ENCODE results near the gene L3MBTL2.
"Not testable (repeated sequence)": the region's sequence is repeated elsewhere in the genome, so short reads cannot be mapped to it uniquely, and the experiment has no call there.

Gene L3MBTL2

DNA sequence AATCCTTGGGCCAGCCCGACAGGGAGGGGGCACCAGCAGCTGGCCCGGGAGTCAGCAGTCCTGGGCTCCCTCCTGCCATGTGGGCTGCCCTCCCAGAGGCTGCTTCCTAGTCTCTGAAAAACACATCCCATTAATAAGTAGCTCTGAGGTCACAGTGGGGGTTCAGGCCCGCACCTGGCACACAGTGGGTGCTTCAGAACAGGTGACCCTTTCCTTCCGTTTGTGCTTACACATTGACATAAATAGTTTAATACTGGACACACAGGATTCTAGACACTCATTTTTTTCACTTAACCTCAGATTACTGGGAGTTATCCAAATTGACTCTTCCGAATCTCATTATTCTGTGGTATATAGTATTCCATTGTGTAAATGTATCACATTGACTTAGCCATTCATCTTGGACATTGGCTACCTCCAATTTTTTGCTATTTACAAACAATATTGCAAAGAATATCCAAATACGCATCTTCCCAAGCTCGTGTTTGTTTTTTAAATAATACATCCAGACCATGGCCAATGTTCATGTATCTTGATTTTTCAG is 36.1 kb downstream of the L3MBTL2 start:
- no peak for DNase-seq (ENCODE audit: low spot score)

- no peak for DNase-seq (ENCODE audit: low spot score)
Observed at GRCh38 chr22:41242396-41243117, 37.4 kb downstream of the L3MBTL2 start.

GRCh38 chr22:41243361-41243760 is 38.2 kb downstream of the L3MBTL2 start:
- no peak for DNase-seq (ENCODE audit: low spot score)

DNA sequence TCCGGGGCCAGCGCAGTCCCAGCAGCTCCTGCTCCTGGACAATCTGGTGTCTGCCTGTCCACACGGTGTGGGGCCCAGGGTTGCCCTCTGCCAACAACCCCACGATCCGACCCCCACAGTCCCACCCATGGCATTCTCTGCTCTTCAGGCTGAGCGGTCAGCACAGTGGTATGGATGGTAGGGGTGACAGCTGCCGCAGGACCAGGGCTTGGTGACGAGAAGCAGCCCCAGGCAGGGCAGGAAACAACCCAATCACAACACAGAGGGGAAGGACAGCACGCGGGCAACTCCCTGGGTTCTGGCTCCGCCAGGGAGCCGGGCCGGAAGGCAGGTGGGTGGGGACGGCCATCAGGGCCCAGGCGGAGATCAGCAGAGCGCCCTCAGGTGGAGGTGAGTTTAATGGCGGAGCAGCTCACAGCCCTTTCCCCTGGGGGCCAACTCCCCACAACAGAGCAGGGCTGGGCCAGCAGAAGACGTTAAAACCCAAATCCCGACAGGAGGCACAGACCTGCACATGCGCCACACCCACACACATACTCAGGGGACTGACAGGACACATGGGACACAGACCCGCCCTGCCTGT is 40.9 kb downstream of the L3MBTL2 start:
- no peak for DNase-seq (ENCODE audit: low spot score)

GRCh38 chr22:41247703-41248102 is 42.6 kb downstream of the L3MBTL2 start:
- DNase-seq (ENCODE audit: low spot score), result no peak

- DNase-seq (ENCODE audit: low spot score), result no peak
Observed at GRCh38 chr22:41248314-41248713, 43.2 kb downstream of the L3MBTL2 start.

- DNase-seq (ENCODE audit: low spot score), result no peak
Observed at GRCh38 chr22:41248758-41249157, 43.6 kb downstream of the L3MBTL2 start.

- DNase-seq (ENCODE audit: low spot score), result no peak
Observed at GRCh38 chr22:41249442-41249841, 44.3 kb downstream of the L3MBTL2 start.

DNA sequence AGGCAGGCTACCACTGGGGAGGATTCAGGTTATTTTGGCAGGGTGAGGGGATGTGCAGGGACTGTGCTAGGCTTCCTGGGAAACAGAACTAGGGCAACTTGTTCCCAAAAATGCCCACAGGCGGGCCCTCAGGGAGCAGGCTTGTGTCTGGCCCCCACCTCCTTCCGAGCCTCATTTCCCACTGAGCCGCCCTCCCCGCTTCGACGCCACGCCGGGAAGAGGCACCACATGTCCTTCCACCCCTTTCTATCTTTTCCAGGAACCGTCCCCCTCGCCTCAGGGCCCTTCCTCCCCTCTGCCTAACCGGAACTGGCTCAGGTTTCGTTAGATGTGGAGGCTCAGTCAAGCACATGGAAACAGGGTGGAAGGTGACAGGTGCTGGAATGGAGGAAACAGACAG is 45.0 kb downstream of the L3MBTL2 start:
- no peak for DNase-seq (ENCODE audit: low spot score)

GRCh38 chr22:41252365-41252764 is 47.3 kb downstream of the L3MBTL2 start:
- DNase-seq (ENCODE audit: low spot score), result no peak

- DNase-seq (ENCODE audit: low spot score), result no peak
Observed at GRCh38 chr22:41254230-41254629, 49.1 kb downstream of the L3MBTL2 start.

DNA sequence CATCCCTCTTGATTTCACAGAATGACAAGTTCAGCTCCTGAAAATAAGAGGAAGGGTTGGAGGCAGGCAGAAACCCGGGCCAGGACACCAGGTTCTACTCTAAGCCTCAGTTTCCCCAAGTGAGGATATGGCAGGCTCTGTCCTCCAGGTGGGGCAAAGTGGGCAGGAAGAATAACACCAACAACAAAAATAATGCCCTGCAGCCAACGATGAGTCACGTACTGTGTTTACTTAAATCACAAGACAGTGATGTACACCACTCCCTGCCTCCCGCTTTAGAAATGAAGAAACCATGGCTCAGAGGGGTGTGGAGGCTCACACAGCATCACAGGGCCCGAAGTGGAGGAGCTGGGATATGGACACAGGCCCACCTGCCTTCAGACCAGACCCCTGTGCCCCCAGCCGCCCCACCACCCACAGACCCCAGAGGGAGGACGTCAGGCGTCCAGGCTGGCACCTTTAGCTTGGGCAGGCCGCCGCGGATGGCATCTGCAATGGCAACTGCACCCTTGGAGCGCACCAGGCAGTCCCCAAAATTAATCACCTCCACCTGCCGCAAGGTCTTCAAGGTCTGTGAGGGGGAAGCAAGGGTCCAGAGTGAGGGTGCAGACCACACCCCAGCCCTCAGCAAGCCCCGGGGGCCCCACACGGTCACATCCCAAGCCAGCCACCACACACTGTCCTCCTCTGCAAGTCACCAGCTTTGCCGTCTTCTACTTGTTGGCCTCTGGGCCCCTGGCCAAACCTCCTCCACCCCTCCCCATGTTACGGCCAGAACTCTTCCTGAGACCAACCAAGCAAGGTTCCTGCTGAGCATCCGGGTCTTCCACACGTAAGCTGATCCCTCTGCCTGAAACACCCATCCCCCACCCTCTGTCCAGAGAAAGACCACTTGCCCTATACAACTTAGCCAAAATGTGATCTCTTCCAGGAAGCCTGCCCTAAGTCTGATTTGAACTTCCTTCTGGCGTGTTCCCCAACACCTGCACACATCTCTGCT is 51.4 kb downstream of the L3MBTL2 start:
- no peak for DNase-seq (ENCODE audit: low spot score)

DNA sequence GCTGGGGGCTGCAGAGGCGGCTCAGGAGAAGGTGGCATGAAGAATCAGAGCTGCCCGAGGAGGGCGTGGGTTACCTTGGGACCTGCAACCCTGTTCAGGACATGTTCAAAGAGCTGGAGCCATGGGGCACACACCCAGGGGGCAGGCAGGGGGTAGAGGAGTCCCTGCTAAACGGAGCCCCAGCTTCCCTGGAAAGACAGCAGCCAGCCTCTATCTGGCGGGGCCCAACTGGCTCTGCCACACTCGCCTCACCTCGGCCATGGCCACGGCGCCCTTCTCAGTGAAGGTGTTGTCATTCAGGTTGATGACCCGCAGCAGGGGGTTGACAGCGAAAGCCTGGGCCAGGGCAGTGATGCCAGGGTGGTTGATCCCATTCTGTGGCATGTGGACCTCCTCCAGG is 52.6 kb downstream of the L3MBTL2 start:
- DNase-seq (ENCODE audit: low spot score), result no peak

- not testable (repeated sequence) for DNase-seq (ENCODE audit: low spot score)
Observed at GRCh38 chr22:41259756-41260155, 54.6 kb downstream of the L3MBTL2 start.

DNA sequence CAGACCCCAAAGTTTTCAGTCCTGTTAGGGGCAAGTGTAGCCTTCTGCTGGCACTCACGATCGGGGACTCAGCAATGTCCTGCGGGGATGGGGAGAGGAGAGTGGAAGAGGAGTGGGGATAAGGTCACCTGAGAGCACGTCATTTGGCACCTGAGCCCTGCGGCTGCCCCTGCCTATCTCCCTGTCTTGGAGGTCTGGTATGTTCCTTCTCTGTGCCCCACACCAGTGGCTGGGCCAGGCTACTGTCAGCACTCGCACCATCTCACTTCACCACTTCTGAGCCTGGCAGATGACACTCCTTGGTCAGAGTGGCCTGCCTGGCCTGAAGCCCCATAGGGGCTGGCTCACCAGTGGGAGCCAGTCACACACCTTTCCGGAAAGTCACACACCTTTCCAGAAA is 55.8 kb downstream of the L3MBTL2 start:
- no peak for DNase-seq (ENCODE audit: low spot score)

DNA sequence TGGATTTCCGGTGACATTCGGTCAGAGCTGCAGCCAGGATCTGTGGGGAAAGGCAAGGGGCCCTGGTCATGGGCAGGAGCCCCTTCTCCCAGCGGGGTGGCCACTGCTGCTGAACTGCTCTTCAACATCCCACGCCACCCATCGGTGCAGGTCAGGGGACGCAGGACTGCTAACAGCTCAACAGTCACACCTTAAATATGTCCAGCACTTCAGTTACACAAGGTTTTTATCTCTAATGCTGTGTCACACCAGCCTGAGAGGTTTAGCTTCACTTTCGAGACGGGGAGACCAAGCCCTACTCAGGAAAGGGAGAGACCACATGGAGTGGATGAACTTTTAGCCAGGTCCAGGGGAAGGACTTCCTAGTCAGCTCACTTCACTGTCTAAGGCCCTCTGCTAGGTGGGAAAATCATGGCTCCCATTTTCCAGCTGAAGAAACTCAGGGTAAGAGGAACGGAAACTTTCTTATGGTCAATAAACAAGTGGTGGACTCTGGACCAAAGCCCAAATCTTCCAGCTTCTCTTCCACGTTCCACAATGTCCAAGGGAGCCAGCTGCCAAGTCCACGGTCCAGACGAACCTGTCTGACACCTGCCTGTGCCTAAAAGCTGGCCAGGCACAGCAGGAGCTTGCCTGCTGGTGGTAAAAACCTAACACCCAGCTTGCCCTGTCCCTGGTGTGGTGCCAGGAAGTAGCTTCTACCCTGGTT is 56.6 kb downstream of the L3MBTL2 start:
- DNase-seq (ENCODE audit: low spot score), result no peak

DNA sequence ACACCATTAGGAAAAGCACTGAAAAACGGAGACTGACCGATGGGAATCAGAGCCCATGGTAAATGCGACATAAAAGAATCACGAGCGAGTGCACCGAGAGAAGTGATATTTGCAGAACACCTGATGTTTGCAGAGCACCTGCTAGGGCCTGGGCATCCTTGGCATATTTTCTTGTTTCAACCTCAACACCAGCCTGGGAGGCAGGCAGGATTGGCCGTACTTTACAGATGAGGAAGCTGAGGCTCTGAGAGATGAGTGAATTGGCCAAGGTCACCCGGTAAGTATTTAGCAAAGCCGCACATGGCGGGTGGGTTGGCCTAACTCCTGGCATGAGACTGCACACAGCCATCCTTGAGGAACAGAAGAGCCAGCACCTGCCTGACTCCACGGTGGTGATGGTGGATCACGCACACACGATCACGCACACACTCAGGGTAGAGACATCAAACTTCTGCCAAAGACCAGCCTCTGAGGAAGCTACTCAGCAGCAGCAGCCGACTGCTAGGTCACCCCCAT is 57.2 kb downstream of the L3MBTL2 start:
- no peak for DNase-seq (ENCODE audit: low spot score)

DNA sequence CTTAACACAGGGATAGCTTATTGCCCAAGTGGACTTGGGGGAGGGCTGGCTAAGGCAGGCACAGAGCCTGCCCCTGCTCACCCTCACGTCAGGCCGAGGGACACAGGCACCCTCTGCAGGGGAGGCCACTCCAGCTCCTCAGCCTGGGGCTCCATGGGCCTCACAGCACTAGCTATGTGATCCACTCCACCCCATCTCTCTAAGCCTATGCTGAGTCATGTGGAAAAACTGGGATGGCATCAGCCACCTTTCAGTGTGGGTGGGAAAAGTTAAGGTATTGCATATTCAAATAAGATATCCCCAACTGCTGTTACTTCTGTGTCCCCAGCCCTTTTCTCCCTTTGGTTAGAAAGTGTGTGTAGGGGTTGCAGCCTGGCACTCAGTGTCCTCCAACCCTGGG is 58.6 kb downstream of the L3MBTL2 start:
- no peak for DNase-seq (ENCODE audit: low spot score)

GRCh38 chr22:41264408-41264941 is 59.4 kb downstream of the L3MBTL2 start:
- DNase-seq (ENCODE audit: low spot score), result no peak

DNA sequence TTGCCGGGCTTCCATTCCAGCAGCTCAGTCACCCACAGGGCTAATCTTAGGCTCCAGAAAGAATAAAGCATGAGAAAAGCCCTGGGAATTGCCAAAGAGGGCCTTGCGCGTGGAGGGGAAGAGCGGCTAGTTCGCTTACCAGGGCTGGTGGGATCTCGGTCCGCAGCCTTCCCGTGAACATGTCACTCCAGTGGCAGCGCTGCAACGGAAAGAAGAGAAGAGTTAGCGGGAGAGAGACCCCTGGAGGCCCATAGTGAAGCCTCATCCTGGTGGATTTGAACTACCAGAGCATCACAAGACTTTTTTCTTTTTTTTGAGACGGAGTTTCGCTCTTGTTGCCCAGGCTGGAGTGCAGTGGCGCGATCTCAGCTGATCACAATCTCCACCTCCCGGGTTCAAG is 62.8 kb downstream of the L3MBTL2 start:
- DNase-seq (ENCODE audit: low spot score), result no peak

DNA sequence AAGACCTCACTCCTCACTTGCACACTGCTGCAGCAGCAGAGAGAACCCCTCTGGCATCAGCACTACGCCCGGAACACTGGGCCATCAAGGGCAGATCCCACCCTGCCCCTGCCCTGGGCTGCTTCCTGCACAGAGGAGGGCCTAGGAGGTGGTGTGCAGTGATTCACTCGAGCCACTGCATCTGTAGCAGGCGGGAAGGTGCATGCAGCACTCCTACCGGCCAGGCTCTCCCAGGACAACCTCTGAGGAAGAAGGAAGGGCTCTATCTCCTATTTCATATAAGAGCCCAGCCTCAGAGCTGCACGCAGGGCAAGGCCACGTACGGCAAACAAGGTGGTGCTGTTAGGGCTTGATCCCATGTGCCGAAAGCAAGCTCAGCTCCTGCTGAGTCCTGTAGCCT is 66.7 kb downstream of the L3MBTL2 start:
- DNase-seq (ENCODE audit: low spot score), result no peak

Data from activated CD4-positive, alpha-beta T cell treated with anti-CD3 and anti-CD28 coated beads, Interleukin-2, Interleukin-4, amounts not matched to agents 100 ng/mL and 50 ng/mL, durations not matched to agents 16 hours and 8 hours (primary cell).